Activated T-cell treated with anti-CD3 and anti-CD28 coated beads for 4 hours (primary cell): Measurements from ENCODE around the gene NTRK2.

Source experiments
- DNase-seq: peaks from one replicate; pipeline ENCODE4 v3.0.0-alpha.2; 2020

Gene NTRK2

DNA sequence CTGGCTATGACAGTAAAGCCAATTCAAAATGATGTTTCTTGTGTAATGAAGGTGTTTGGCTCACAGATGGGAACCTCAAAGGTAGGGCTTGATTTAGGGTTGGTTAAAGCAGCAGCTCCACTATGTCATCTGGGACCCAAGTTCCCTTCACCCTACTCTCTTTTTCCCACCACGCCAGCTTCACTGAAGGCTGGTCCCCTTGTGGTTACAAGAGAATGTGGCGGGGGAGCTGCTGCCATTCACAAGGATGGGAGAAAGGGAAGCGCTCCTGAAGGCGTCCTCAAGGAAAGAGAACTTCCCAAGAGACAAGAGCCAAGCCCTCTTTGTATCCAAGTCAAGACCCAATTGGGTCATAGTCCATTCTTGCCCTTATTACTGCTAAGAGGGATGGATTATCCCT, 72.7 kb downstream of the NTRK2 start:
- DNase-seq = no peak

GRCh38 chr9:84744195-84744594, 74.7 kb downstream of the NTRK2 start:
- DNase-seq = no peak

DNA sequence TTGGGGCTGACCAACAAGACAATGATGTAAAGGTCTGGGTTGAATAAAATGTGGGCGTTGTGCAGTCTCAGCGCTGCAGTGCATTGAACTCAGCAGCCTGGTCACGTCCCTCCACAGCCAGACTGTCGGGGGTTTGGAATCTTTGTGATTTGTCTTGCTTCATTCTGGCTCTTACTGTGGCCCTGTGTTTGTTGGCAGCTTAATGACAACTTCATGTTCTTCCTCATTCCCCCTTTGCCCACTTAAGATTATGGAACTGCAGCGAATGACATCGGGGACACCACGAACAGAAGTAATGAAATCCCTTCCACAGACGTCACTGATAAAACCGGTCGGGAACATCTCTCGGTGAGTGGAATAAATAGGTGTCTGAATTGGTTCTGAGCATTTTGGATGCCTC, 75.2 kb downstream of the NTRK2 start:
- DNase-seq = no peak

DNA sequence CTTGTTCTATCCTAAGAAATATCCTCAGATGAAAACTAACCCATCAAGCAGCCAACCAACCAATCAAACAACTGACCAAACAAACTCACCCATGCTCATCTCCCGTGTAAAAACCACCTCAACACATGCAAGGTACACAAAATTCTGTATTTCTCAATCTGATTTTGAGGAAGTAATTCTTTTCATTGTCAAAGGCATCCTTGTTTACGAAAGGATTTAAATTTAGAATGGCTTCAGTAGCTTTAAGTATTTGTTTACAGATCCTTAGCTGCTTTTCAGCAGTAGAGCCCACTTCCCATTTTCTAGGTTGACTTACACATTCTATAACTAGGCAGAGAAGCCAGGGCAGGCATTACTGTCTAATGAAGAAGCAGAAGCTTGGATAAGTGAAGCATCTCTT, 78.6 kb downstream of the NTRK2 start:
- DNase-seq = no peak

- DNase-seq = no peak
Measured at GRCh38 chr9:84750152-84750865, 80.8 kb downstream of the NTRK2 start.

DNA sequence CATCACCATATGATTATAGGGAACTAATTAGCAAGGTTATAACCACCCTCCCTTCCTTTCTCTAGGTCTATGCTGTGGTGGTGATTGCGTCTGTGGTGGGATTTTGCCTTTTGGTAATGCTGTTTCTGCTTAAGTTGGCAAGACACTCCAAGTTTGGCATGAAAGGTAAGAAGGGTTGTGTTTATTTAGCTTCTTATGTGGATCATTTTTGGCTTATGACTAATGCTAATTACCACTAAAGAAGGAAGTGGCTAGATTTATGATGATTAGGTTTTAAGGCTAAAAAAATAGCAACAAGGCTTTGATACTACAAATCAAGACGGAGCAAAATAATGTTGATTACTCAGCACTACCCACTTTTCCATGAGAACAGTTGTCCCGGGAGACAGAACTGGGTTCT, 82.4 kb downstream of the NTRK2 start:
- DNase-seq = no peak

DNA sequence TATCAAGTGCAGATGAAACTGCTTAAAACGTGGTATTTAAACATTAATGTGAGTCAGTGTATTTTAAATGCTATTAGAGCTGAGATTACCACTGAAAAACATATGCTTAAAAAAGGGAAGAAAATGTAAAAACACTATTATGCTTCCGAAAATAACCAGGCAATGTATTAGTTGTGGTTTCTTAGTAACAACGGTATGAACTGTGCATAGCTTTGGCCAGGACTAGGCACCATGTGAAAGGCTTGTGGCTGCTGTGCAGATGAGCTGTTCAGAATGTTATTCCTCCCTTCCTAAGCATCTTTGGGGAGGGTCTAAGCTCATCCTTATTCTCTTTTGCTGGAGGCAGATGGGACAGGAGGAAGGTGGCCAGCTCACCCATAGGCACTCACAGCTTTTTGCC, 84.9 kb downstream of the NTRK2 start:
- DNase-seq = no peak

- DNase-seq = no peak
Measured at GRCh38 chr9:84754881-84755280, 85.4 kb downstream of the NTRK2 start.

- DNase-seq = no peak
Measured at GRCh38 chr9:84755380-84755779, 85.9 kb downstream of the NTRK2 start.

- DNase-seq = no peak
Measured at GRCh38 chr9:84756171-84756570, 86.6 kb downstream of the NTRK2 start.

- no peak for DNase-seq
Measured at GRCh38 chr9:84756731-84757130, 87.2 kb downstream of the NTRK2 start.

GRCh38 chr9:84758817-84759216, 89.3 kb downstream of the NTRK2 start:
- no peak for DNase-seq

- DNase-seq = peak; percentile 4
Measured at GRCh38 chr9:84759300-84759750, 89.8 kb downstream of the NTRK2 start.

- DNase-seq = no peak
Measured at GRCh38 chr9:84759804-84760203, 90.3 kb downstream of the NTRK2 start.

DNA sequence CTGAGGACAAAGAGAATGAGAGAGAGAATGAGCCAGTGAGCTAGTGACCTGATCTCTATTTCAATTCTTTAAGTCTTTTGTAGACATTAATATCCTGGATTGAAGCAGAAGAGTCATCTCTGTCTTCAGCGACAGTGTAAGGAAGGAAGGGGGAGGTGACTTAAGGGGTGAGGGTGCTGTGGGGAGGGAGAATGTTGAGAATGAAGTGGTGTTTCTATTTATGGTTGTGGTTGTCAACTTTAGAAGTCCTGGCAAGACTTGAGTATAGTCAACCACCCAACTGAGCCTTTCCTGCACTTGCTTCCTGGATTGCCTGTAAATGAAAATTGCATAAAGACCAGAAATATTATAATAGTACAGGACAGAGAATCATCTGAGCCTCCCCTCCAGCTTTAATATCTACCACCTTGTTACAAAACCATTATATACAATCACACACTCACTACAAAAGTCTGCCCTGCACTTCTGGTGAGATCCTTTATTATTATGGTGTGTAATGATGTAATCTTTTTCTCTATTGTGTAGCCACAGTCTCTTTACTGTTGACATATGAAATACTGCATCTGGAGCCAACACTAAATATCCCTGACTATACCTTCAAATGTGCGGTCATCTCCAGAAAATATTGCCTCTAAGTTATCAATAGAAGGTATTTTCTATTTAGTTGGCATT, 91.7 kb downstream of the NTRK2 start:
- DNase-seq = no peak

- no peak for DNase-seq
Measured at GRCh38 chr9:84772511-84772910, 103.0 kb downstream of the NTRK2 start.

- no peak for DNase-seq
Measured at GRCh38 chr9:84773022-84773421, 103.5 kb downstream of the NTRK2 start.

- no peak for DNase-seq
Measured at GRCh38 chr9:84775056-84775643, 105.6 kb downstream of the NTRK2 start.

GRCh38 chr9:84778570-84778969, 109.0 kb downstream of the NTRK2 start:
- no peak for DNase-seq

DNA sequence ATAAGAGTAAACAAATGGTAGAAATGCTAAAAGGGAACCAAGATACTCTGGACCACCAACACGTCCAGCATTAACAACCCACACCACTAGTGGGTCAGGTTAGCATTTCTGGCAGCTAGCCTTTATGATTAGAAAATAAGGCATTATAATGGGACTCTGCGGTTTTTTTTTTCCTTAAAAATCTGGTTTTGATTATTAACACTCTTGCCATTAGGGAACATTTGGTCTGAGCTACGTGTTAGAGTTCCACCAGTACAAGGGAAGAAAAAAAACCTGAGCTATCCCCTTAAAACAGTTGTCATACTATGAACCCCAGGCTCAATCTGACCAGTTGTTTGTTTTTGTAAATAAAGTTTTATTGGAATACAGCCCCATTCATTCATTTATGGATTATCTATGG, 110.4 kb downstream of the NTRK2 start:
- DNase-seq = no peak

GRCh38 chr9:84780385-84780784, 110.9 kb downstream of the NTRK2 start:
- no peak for DNase-seq

GRCh38 chr9:84781458-84781857, 111.9 kb downstream of the NTRK2 start:
- no peak for DNase-seq

GRCh38 chr9:84781931-84782866, 112.7 kb downstream of the NTRK2 start:
- no peak for DNase-seq
